Measurements from ENCODE around the gene RELT.

Gene RELT

DNA sequence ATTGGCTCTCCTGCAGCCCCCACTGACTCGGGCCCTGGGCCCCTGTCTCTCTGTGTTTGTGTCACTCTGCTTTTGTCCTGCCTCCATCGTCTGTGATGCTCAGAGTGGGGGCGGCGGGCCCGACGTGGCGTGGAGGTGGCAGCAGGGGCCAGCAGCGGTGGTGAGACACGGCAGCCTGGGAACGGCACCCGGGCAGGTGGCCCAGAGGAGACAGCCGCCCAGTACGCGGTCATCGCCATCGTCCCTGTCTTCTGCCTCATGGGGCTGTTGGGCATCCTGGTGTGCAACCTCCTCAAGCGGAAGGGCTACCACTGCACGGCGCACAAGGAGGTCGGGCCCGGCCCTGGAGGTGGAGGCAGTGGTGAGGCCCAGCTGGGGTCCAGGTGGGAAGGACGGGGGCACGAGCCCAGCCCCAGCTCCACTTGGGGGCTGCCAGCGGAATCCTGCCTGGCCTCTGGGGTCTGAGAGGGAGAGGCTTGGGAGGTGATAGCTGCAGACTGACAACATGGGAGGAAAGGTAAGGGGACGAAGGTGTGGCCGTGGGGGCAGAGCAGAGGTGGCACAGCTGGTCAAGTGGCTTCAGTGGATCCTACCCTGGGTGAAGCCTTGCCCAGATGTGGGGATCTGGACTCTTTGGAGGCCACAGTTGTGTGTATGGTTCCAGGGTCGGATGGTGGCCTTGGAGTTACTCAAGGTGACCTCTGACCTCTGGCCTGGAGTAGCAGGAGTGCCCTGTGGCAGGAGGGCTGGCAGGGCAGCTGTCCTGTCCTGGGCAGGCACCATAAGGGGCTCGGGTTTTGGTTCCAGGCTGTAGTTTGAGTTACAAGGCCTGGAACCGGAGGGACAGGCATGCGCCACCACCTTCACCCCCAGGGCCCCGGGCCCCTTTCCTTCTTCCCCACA, 16.2 kb downstream of the RELT start:
- no peak for DNase-seq (ENCODE audit: low spot score)

DNA sequence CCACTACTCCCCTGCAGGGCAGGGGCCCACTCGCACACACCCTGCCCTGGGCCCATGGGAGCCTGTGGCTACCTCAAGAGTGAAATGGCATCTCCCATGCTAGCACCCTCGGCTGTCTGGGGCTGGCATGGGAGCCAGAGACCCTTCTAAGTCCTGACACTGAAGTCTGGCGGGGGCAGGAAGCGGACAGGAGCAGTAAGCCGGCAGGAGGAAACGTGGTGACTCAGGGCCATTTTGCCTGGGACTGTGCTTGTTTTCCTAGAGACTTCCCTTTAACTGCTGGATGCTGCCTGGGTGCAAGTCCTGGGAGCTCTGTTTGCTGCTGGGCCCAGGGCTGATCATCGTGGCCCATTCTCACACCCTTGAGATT, 16.8 kb downstream of the RELT start:
- no peak for DNase-seq (ENCODE audit: low spot score)

- DNase-seq (ENCODE audit: low spot score): peak; percentile 63
Observed at GRCh38 chr11:73393479-73394415, 17.5 kb downstream of the RELT start.

DNA sequence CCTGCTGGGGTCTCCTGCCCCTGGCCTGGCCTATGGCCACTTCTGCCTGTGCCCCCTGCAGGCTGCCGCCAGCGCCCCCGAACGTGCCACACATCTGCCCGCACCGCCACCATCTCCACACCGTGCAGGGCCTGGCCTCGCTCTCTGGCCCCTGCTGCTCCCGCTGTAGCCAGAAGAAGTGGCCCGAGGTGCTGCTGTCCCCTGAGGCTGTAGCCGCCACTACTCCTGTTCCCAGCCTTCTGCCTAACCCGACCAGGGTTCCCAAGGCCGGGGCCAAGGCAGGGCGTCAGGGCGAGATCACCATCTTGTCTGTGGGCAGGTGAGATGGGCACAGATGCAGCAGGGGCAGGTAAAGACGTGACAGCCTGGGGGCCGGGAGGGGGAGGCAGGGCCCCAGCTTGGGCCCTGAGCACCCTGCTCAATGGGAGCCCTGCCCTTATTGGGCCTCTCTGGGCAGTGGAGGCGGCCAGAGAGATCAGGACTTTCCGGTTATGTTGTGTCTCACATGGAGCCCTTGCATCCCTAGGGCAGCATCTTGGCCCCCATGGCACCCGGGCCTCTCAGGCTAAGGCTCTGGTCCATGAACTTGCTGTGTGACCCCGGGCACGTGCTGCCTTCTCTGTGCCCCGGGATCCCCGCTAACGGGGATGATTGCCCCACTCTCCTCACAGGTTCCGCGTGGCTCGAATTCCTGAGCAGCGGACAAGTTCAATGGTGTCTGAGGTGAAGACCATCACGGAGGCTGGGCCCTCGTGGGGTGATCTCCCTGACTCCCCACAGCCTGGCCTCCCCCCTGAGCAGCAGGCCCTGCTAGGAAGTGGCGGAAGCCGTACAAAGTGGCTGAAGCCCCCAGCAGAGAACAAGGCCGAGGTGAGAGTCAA, 18.5 kb downstream of the RELT start:
- DNase-seq (ENCODE audit: low spot score): no peak

GRCh38 chr11:73395297-73396208, 19.4 kb downstream of the RELT start:
- no peak for DNase-seq (ENCODE audit: low spot score)

DNA sequence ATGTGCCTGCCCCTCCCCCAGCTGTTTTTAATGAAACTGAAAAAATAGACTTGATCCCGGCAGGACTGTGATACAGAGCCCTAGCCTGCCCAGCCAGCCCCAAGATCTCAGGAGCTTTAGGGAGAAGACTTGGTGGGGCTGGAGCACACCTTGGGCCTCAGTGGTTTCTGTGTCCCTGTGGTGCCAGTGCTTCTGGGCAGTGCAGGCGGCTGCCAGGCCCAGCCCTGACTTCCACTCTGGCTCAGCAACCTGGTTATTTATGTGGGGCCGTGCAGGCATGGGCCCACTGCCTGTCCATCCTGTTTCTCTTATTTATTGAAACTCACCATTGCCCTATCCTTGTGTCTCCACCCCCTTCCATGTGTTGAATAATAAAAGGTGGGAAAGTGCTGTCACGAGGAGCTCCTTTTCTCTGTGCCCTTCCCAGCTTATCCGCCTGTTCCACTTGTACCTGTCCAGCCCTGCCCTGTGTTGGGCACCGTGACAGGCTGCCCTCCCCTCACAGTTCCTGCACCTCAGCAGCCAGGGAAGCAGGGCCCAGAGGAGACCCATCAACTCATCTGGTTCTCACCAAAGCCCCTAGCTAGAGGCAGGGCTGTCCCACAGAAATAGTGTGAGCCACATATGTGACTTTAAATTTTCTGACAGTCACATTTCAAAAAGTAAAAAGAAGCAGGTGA, 20.2 kb downstream of the RELT start:
- no peak for DNase-seq (ENCODE audit: low spot score)

DNA sequence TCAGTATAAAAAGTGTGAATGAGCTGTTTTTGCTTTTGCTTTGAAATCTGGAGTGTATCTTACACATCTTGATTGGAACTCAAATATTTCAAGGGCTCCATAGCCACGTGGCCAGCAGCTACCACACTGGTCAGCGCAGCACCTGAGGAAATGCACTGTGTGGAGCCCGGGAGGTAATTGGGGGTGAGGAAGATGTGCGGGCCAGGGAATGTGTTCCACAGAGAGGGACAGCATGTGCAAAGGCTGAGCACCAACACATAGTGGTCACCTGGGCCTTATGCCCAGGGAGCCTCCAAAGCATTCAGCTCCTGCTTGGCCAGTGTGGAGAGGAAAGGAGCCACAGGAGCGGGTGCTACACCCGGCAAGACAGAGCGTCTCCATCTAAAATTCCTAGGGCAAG, 20.8 kb downstream of the RELT start:
- no peak for DNase-seq (ENCODE audit: low spot score)

DNA sequence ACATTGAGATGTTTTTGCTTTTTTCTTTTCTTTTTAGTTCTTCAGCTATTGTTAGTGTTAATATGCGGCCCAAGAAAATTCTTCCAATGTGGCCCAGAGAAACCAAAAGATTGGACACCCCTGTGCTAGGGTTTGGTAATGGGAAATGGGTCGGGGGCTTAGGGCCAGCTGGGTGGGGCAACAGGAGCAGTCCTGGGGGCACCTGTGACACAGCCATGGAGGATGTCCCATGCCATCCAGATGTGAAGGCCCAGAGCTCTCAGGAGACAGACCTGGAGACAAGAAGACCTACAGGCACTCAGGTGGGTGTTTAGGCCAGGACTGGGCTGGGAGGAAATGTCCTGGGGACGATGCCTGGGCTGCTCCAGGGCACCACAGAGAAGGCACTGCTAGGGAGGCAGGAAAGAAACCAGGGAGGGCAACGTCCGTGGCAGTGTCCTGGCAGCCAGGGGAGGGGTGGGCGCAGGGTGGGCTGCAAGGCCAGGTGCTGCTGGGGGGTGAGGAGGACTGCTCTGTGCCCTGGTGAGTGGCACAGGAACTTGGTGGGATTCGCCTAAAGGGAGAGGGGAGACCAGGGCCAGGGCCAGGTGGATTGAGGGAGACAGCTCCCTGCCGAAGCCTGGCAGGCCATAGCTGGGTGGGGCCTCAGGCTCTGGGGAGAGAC, 21.4 kb downstream of the RELT start:
- no peak for DNase-seq (ENCODE audit: low spot score)

DNA sequence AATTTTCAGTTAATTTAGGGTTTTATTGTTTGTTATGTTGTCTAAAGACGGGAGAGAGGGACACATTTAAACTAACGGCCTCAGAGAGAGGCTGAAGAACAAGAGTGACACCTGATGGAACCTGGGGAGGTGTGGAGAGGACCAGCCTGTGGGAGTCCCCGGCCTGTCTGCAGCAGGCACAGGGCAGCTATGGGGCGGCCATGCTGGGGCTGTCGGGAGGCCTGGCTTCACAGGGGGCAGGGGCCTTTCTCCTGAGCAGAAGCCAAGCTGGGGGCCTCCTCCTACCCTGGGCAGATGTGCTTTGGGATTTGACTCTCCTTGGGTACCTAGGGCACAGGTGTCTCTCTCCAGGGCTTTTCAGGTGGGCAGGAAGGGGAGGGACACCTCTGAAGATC, 21.9 kb downstream of the RELT start:
- DNase-seq (ENCODE audit: low spot score): no peak

DNA sequence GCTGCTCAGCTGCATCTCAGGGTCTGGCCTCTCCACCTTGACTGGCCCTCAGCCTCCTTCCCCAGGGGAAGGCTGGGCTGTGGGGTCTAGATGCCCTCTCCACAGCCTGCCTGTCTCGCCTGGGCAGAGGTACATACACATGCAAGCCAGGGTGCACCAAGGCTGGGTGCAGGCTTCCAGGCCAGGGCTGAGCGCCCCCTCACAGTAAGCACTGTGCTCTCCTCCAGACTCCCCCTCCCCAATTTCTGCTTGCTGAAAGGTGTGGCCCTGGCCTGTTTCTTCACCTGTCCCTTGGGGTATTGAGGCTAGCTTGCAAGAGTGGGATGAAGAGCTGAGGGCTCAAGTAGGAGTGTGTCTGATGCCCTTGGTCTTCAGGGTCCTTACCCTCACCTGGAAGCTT, 22.5 kb downstream of the RELT start:
- DNase-seq (ENCODE audit: low spot score): no peak

- DNase-seq (ENCODE audit: low spot score): no peak
Observed at GRCh38 chr11:73399159-73399590, 23.0 kb downstream of the RELT start.

GRCh38 chr11:73399636-73400035, 23.4 kb downstream of the RELT start:
- no peak for DNase-seq (ENCODE audit: low spot score)

GRCh38 chr11:73400293-73400692, 24.1 kb downstream of the RELT start:
- DNase-seq (ENCODE audit: low spot score): no peak

DNA sequence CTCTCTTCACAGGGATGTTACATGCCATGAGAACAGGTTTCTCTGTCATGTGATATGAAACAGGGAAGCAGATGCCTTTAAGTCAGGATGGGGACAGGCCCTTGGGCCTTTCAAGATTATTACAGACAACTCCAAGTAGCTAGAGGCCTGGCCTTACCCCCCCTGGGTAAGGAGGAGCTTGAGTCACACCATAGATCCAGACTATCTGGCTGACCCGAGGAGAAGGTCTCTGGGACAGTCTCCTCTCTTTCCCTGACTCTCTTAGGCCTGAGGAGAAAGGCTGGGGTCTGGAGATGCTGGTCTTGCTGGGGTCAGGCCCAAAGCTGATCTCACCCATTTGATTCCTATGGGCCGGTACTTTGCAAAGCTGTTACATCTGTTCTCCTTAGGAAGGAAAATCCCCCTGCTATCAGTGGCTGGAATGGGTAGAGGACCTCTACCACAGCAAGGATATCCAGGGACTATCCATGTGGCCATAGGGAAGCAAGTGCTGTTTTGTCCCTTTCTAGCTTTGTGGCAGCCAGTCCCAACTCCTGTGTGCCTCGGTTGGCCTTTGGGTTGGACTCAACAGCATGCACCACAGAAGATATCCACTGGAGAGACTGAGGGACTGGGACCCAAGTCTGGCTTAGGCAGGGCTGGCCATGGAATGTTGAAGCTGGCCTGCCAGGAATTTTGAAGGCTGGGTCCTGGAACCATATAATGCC, 25.2 kb downstream of the RELT start:
- DNase-seq (ENCODE audit: low spot score): no peak

DNA sequence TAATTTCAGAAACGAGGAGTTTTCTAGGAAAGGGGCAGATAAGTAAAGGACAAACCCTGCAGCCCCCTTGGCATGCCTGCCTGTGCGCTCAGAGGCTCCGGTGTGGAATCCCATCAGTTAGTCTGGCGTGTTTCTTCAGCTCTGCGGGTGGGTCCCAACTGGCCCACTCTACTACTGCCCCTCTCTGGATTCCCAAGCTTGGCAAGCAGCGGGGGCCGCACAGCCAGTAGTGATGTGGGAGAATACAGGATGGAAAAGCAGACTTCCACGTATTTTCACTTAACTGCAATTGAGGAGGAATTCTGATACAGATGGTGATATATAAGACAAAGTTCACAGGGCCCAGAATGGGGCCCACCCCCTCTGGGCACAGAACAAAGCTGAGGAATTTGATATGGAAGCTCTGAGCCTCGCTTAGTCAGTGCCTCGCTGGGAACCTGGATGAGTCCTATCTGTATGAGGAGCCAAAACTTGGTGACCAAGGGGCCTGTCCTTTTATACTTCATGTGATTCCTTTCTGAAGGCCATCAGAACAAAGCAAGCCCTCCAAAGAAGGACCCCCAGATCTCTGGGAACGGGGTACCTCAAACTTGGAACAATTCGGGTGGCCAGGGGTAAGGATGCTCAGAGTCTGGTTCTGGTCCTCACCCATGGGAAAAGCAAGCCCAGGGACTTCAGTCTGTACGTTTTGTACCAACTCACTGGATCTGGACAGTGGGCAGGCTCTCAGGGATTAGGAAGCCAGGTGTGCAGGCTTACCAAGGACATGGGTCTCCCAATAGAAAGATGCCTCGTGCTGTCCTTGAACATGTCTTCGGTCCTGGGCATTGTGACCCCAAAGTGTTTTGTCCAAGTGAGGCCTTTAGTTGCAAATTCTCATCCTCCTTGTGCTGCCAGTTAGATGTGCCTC, 26.0 kb downstream of the RELT start:
- no peak for DNase-seq (ENCODE audit: low spot score)

DNA sequence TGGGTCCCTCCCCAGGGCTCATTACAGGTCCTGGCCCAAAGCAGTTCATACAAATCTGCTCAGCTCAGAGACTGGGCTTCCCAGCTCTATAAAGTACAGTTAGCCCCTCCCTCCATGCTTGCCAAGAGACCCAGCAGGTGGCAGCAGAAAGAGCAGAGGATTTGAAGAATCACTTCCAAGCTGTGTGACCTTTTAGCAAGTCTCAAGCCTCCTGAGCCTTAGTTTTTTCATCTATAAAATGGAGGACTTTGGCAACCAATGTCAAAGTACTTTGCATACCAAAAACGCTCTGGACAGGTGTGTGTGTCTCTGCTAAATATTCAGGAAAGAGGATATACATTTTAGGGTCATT, 26.6 kb downstream of the RELT start:
- no peak for DNase-seq (ENCODE audit: low spot score)

GRCh38 chr11:73403541-73403940, 27.3 kb downstream of the RELT start:
- DNase-seq (ENCODE audit: low spot score): no peak

- peak; percentile 76 for DNase-seq (ENCODE audit: low spot score)
Observed at GRCh38 chr11:73404048-73404447, 27.8 kb downstream of the RELT start.
